DOHH2 (cell line): ENCODE measurements around the gene SEC11C.

ENCODE experiments used
- H3F3A ChIP-seq: fragments of 200-600 bp; sonication (generic), shearing (Covaris generic); 2 replicates; pipeline ENCODE4 v1.6.0; 2016; ENCODE audit warnings: antibody characterized with exemption, mild to moderate bottlenecking; ENCODE audit not compliant: control insufficient read depth, insufficient read depth
- H3K27ac ChIP-seq: fragments of 200-600 bp; sonication (generic); 2 replicates; pipeline ENCODE4 v1.5.1; 2014; ENCODE audit warnings: low read depth, mild to moderate bottlenecking, low read length, moderate library complexity
- H3K27me3 ChIP-seq: fragments of 200-600 bp; sonication (generic); 2 replicates; pipeline ENCODE4 v1.6.1; 2014; ENCODE audit warnings: mild to moderate bottlenecking, low read length, mixed read lengths; ENCODE audit not compliant: control insufficient read depth
- H3K36me3 ChIP-seq: fragments of 200-600 bp; sonication (generic); 2 replicates; pipeline ENCODE4 v1.6.1; 2014; ENCODE audit warnings: mild to moderate bottlenecking, low read length, moderate library complexity, mixed read lengths; ENCODE audit not compliant: control insufficient read depth
- H3K4me1 ChIP-seq: fragments of 200-600 bp; sonication (generic); 2 replicates; pipeline ENCODE4 v1.6.1; 2014; ENCODE audit warnings: mild to moderate bottlenecking, low read length, mixed read lengths; ENCODE audit not compliant: control insufficient read depth
- H3K4me2 ChIP-seq: fragments of 200-600 bp; sonication (generic); 2 replicates; pipeline ENCODE4 v1.6.0; 2014; ENCODE audit warnings: mild to moderate bottlenecking, low read length, moderate library complexity
- H3K4me3 ChIP-seq: fragments of 200-600 bp; sonication (generic); 2 replicates; pipeline ENCODE4 v1.5.1; 2014; ENCODE audit warnings: mild to moderate bottlenecking, low read length, mixed read lengths
- H3K79me2 ChIP-seq: fragments of 200-600 bp; sonication (generic); 2 replicates; pipeline ENCODE4 v1.6.1; 2014; ENCODE audit warnings: mild to moderate bottlenecking, low read length, mixed read lengths; ENCODE audit not compliant: control insufficient read depth
- H3K9me2 ChIP-seq: fragments of 200-600 bp; sonication (generic); replicated peaks from 2 replicates; pipeline ENCODE4 v1.6.1; 2014; ENCODE audit warnings: mild to moderate bottlenecking, low read length, mixed read lengths; ENCODE audit not compliant: control insufficient read depth
- H3K9me3 ChIP-seq: fragments of 200-600 bp; sonication (generic); 2 replicates; pipeline ENCODE4 v1.6.1; 2014; ENCODE audit warnings: antibody characterized with exemption, low read length, mixed read lengths; ENCODE audit not compliant: control insufficient read depth, insufficient read depth
- H4K20me1 ChIP-seq: fragments of 200-600 bp; sonication (generic); 2 replicates; pipeline ENCODE4 v1.6.0; 2014; ENCODE audit warnings: low read depth, mild to moderate bottlenecking, antibody characterized with exemption, low read length, moderate library complexity; ENCODE audit not compliant: control insufficient read depth, insufficient read depth
- EZH2phosphoT487 ChIP-seq: fragments of 200-600 bp; sonication (generic); IDR thresholded peaks from 2 replicates; pipeline ENCODE4 v1.6.1; 2017; ENCODE audit warnings: borderline replicate concordance, mild to moderate bottlenecking, antibody characterized with exemption, low read length, moderate library complexity, mixed read lengths
- TF ChIP-seq, protein P1 (sequence below): fragments of 200-600 bp; sonication (generic); IDR thresholded peaks from one replicate; pipeline ENCODE4 v1.5.1; 2014; ENCODE audit warnings: antibody characterized with exemption, mild to moderate bottlenecking, low read depth, low read length; ENCODE audit not compliant: poor library complexity, severe bottlenecking

The SEC11C gene

DNA sequence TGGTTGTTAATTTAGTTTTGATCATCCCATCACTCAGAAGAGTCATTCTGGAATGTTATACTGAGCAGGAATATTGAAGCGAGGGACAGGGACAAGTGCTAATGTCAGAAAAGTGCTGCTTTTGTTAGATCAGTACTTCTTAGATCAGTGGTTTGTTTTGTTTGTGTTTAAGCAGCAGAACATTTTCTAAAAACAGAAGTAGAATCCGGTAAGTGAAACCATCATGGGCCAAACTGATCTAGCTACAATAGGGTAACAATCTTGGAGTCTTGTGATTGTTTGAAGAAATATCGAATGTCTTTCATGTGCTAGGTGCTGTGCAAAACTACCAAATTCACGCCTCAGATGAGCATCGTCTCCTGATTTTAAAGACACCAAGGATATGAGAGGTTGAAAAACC, 45.1 kb upstream of the SEC11C start:
- TF ChIP-seq, protein P1, sequence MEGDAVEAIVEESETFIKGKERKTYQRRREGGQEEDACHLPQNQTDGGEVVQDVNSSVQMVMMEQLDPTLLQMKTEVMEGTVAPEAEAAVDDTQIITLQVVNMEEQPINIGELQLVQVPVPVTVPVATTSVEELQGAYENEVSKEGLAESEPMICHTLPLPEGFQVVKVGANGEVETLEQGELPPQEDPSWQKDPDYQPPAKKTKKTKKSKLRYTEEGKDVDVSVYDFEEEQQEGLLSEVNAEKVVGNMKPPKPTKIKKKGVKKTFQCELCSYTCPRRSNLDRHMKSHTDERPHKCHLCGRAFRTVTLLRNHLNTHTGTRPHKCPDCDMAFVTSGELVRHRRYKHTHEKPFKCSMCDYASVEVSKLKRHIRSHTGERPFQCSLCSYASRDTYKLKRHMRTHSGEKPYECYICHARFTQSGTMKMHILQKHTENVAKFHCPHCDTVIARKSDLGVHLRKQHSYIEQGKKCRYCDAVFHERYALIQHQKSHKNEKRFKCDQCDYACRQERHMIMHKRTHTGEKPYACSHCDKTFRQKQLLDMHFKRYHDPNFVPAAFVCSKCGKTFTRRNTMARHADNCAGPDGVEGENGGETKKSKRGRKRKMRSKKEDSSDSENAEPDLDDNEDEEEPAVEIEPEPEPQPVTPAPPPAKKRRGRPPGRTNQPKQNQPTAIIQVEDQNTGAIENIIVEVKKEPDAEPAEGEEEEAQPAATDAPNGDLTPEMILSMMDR: no peak
- no peak for TF ChIP-seq EZH2phosphoT487
- H3K27me3 ChIP-seq: peaks cover 19% of the 10 kb centered on the region

DNA sequence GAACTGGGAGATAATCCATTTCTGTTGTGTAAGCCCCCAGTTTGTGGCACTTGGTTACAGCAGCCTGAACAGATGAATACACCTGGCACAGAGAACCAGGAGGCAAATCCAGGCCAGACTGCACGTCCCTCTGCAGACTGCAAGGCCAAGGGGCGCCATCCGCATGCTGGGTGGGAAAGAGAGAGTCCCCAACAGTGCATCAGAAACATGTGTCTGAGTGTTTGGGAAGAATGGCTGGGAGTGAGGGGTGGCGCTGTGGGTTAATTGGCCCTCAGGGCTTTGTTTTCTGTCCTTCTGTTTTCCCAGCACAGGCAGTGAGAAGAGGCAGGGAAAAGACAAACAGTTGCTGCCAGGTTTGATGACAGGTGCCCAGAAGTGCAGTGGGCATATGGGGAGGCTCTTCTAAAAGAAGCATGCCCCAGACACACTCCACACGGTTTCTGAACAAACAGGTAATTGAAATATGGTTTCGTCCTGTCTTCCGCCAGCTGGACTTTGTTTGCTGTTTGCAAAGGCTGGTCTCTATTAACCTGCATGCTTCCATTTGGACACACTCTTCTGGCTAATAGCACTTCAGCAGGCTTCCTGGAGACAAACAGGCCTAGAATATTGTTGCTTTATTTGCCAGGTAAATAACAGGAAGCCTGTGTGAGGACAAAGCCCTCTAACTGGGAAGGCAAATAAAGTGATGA, 43.4 kb upstream of the SEC11C start:
- no peak overlapping the region for H3K4me2 ChIP-seq
- H3K9me2 ChIP-seq: no peaks in the 10 kb centered on the region
- H3K4me1 ChIP-seq: no peaks in the 10 kb centered on the region
- H3K4me3 ChIP-seq: no peak overlapping the region
- H3K27ac ChIP-seq: no peak overlapping the region
- H3K9me3 ChIP-seq: no peaks in the 10 kb centered on the region
- no peaks in the 10 kb centered on the region for H4K20me1 ChIP-seq
- H3K36me3 ChIP-seq: no peaks in the 10 kb centered on the region
- peaks cover 30% of the 10 kb centered on the region for H3K27me3 ChIP-seq
- no peaks in the 10 kb centered on the region for H3F3A ChIP-seq
- no peaks in the 10 kb centered on the region for H3K79me2 ChIP-seq
- TF ChIP-seq, protein P1: no peak
- TF ChIP-seq EZH2phosphoT487: no peak

More for the DNA sequence above, 45.1 kb upstream of the SEC11C start:
- H3K4me3 ChIP-seq: no peak overlapping the region
- no peaks in the 10 kb centered on the region for H3K9me3 ChIP-seq
- no peaks in the 10 kb centered on the region for H3K36me3 ChIP-seq
- H3K79me2 ChIP-seq: no peaks in the 10 kb centered on the region
- no peak overlapping the region for H3K4me2 ChIP-seq
- H3K27ac ChIP-seq: no peak overlapping the region
- no peaks in the 10 kb centered on the region for H3F3A ChIP-seq
- H4K20me1 ChIP-seq: no peaks in the 10 kb centered on the region
- no peaks in the 10 kb centered on the region for H3K9me2 ChIP-seq
- no peaks in the 10 kb centered on the region for H3K4me1 ChIP-seq

DNA sequence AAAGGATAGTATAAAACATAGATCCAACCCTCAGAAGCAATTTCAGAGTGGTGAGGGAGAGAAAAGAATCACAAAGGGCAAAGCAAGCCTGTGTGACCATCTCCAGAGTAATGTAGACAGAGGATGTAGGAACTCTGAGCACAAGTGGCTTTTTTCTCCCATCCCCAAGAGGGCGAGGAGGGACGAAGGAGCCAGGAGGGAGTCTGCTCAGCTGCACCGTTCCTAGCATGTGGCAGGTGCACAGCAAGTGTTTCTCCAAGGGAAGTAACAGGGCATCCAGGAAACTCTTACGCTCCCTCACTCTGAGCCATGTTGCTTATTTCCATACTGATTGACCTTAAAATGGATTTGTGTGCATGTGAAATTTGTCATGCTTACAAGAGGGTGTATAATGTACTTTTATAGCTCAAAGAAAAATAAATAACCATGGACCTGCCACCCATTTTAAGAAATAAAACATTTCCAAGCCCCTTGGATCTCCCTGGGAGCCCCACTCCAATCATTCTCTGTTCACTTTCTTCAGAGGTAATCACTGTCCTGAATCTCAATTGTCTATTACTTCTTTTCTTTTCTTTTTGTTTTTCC, 37.8 kb upstream of the SEC11C start:
- TF ChIP-seq EZH2phosphoT487: no peak
- TF ChIP-seq, protein P1: no peak
- H3K79me2 ChIP-seq: no peaks in the 10 kb centered on the region
- no peak overlapping the region for H3K4me2 ChIP-seq
- no peaks in the 10 kb centered on the region for H3K36me3 ChIP-seq
- no peak overlapping the region for H3K4me3 ChIP-seq
- no peaks in the 10 kb centered on the region for H3K9me2 ChIP-seq
- no peaks in the 10 kb centered on the region; the same call in 1 of the 2 replicates for H3K9me3 ChIP-seq
- H3K27ac ChIP-seq: no peak overlapping the region
- H3K4me1 ChIP-seq: no peaks in the 10 kb centered on the region
- H4K20me1 ChIP-seq: no peaks in the 10 kb centered on the region
- H3F3A ChIP-seq: no peaks in the 10 kb centered on the region
- peaks cover 30% of the 10 kb centered on the region for H3K27me3 ChIP-seq
